HCT116 (cell line): ENCODE measurements around the gene TERT.

Source experiments
- CEBPB ChIP-seq: IDR thresholded peaks from 2 replicates; pipeline ENCODE4 v1.6.1; 2012; ENCODE audit warnings: low read depth
- CTCF ChIP-seq, 3 experiments: fragments of 200-600 bp in 1 of 3; sonication (generic) in 1 of 3; IDR thresholded peaks in 2 of 3; conservative IDR thresholded peaks in 1 of 3; 2 replicates each; pipeline ENCODE4 v1.5.1; 2012 to 2017; ENCODE audit warnings: low read depth in 2 of 3, low read length in 2 of 3, antibody characterized with exemption in 1 of 3, borderline replicate concordance in 1 of 3, control low read depth in 1 of 3, mild to moderate bottlenecking in 1 of 3, mixed read lengths in 1 of 3, mixed run types in 1 of 3, moderate library complexity in 1 of 3; ENCODE audit not compliant: insufficient read depth in 1 of 3
- FOSL1 ChIP-seq: IDR thresholded peaks from 2 replicates; pipeline ENCODE4 v1.6.1; 2012; ENCODE audit warnings: low read depth
- POLR2A ChIP-seq: IDR thresholded peaks from 2 replicates; pipeline ENCODE4 v1.7.0; 2011; ENCODE audit warnings: borderline replicate concordance; ENCODE audit not compliant: insufficient read depth, insufficient read length; ENCODE audit errors: extremely low read depth
- RAD21 ChIP-seq: IDR thresholded peaks from 2 replicates; pipeline ENCODE4 v1.6.1; 2012; ENCODE audit warnings: low read depth, mild to moderate bottlenecking
- REST ChIP-seq: IDR thresholded peaks from 2 replicates; pipeline ENCODE4 v1.6.1; 2012; ENCODE audit warnings: low read depth
- ZFX ChIP-seq: fragments of 450-650 bp; IDR thresholded peaks from 2 replicates; pipeline ENCODE4 v1.6.1; 2017
- ZNF274 ChIP-seq: fragments of 200-500 bp; sonication (Bioruptor generic); IDR thresholded peaks from 2 replicates; pipeline ENCODE4 v1.6.1; 2014; ENCODE audit warnings: mild to moderate bottlenecking, low read depth, low read length, inconsistent platforms

- TF ChIP-seq CTCF (IDR thresholded peaks at IDR 0.05 in 2 of 3, conservative IDR thresholded peaks at IDR 0.05 in 1 of 3; ENCODE audit: borderline replicate concordance in 1 of 3, insufficient read depth in 1 of 3, low read depth in 2 of 3, low read length in 2 of 3) (no peak), POLR2A (no peak), FOSL1 (no peak), ZNF274 (no peak), CEBPB (no peak), ZFX (no peak), REST (no peak), RAD21 (no peak)
Observed at GRCh38 chr5:1228120-1228519, 66.7 kb downstream of the TERT start.
